ENCODE measurements around the gene ANO9.

The ANO9 gene

GRCh38 chr11:424232-424631, 17.6 kb downstream of the ANO9 start:
- H3K9me2 ChIP-seq (replicated peaks; ENCODE audit: insufficient read depth, low read length) = no peaks in the 10 kb centered on the region
- no peak for DNase-seq
- no peak overlapping the region for H3K27ac ChIP-seq (ENCODE audit: low read length)
- no peak for TF ChIP-seq EZH2phosphoT487 (IDR thresholded peaks at IDR 0.05; ENCODE audit: low read length)
- TF ChIP-seq EZH2 (optimal IDR thresholded peaks at IDR 0.05; ENCODE audit: low read depth, low read length) = no peak
- no peak for TF ChIP-seq CTCF (IDR thresholded peaks at IDR 0.05; ENCODE audit: low read length)
- no peak overlapping the region for H3K9ac ChIP-seq (ENCODE audit: low read length)
- no peaks in the 10 kb centered on the region for H4K20me1 ChIP-seq (ENCODE audit: insufficient read depth, low read length)
- H3K27me3 ChIP-seq (replicated peaks; ENCODE audit: insufficient read depth, low read length) = peaks cover 50% of the 10 kb centered on the region
- no peak overlapping the region for H3K4me3 ChIP-seq (ENCODE audit: low read length)
- no peaks in the 10 kb centered on the region for H3K9me3 ChIP-seq (replicated peaks; ENCODE audit: insufficient read depth, low read length)
- H3K4me2 ChIP-seq (ENCODE audit: low read depth, low read length) = no peak overlapping the region
- no peaks in the 10 kb centered on the region for H3K79me2 ChIP-seq (ENCODE audit: low read length)
- no peak overlapping the region for H2AFZ ChIP-seq (ENCODE audit: low read length)
- H3F3A ChIP-seq (ENCODE audit: insufficient read depth, low read length) = no peaks in the 10 kb centered on the region
- H3K4me1 ChIP-seq (ENCODE audit: low read length) = no peaks in the 10 kb centered on the region
- no peaks in the 10 kb centered on the region for H3K36me3 ChIP-seq (replicated peaks; ENCODE audit: insufficient read depth, low read length)

- DNase-seq = no peak
- no peak overlapping the region for H3K4me2 ChIP-seq (ENCODE audit: low read depth, low read length)
- no peaks in the 10 kb centered on the region for H3K79me2 ChIP-seq (ENCODE audit: low read length)
- no peaks in the 10 kb centered on the region for H3K4me1 ChIP-seq (ENCODE audit: low read length)
- H3K27me3 ChIP-seq (replicated peaks; ENCODE audit: insufficient read depth, low read length) = peaks cover 70% of the 10 kb centered on the region
- H2AFZ ChIP-seq (ENCODE audit: low read length) = no peak overlapping the region
- H3K9ac ChIP-seq (ENCODE audit: low read length) = no peak overlapping the region
- no peaks in the 10 kb centered on the region for H3F3A ChIP-seq (ENCODE audit: insufficient read depth, low read length)
- no peaks in the 10 kb centered on the region for H3K9me2 ChIP-seq (replicated peaks; ENCODE audit: insufficient read depth, low read length)
- H3K9me3 ChIP-seq (replicated peaks; ENCODE audit: insufficient read depth, low read length) = no peaks in the 10 kb centered on the region
- TF ChIP-seq EZH2phosphoT487 (IDR thresholded peaks at IDR 0.05; ENCODE audit: low read length) (no peak), EZH2 (optimal IDR thresholded peaks at IDR 0.05; ENCODE audit: low read depth, low read length) (no peak), CTCF (IDR thresholded peaks at IDR 0.05; ENCODE audit: low read length) (no peak)
- no peaks in the 10 kb centered on the region for H3K36me3 ChIP-seq (replicated peaks; ENCODE audit: insufficient read depth, low read length)
- H3K4me3 ChIP-seq (ENCODE audit: low read length) = no peak overlapping the region
- no peaks in the 10 kb centered on the region for H4K20me1 ChIP-seq (ENCODE audit: insufficient read depth, low read length)
- no peak overlapping the region for H3K27ac ChIP-seq (ENCODE audit: low read length)
These were observed 19.6 kb downstream of the ANO9 start for GRCh38 chr11:422249-422656.

GRCh38 chr11:420911-421321, 20.9 kb downstream of the ANO9 start:
- H3K27ac ChIP-seq (ENCODE audit: low read length) = no peak overlapping the region
- H3K9me2 ChIP-seq (replicated peaks; ENCODE audit: insufficient read depth, low read length) = no peaks in the 10 kb centered on the region
- no peaks in the 10 kb centered on the region for H4K20me1 ChIP-seq (ENCODE audit: insufficient read depth, low read length)
- DNase-seq = no peak
- TF ChIP-seq CTCF (IDR thresholded peaks at IDR 0.05; ENCODE audit: low read length) (no peak), EZH2 (optimal IDR thresholded peaks at IDR 0.05; ENCODE audit: low read depth, low read length) (no peak), EZH2phosphoT487 (IDR thresholded peaks at IDR 0.05; ENCODE audit: low read length) (no peak)
- H3K4me1 ChIP-seq (ENCODE audit: low read length) = no peaks in the 10 kb centered on the region
- no peaks in the 10 kb centered on the region for H3F3A ChIP-seq (ENCODE audit: insufficient read depth, low read length)
- no peaks in the 10 kb centered on the region for H3K79me2 ChIP-seq (ENCODE audit: low read length)
- H3K4me2 ChIP-seq (ENCODE audit: low read depth, low read length) = no peak overlapping the region
- H3K4me3 ChIP-seq (ENCODE audit: low read length) = no peak overlapping the region
- H3K9me3 ChIP-seq (replicated peaks; ENCODE audit: insufficient read depth, low read length) = no peaks in the 10 kb centered on the region
- H3K36me3 ChIP-seq (replicated peaks; ENCODE audit: insufficient read depth, low read length) = no peaks in the 10 kb centered on the region
- peaks cover 73% of the 10 kb centered on the region for H3K27me3 ChIP-seq (replicated peaks; ENCODE audit: insufficient read depth, low read length)
- H2AFZ ChIP-seq (ENCODE audit: low read length) = no peak overlapping the region
- no peak overlapping the region for H3K9ac ChIP-seq (ENCODE audit: low read length)
